SK-N-MC (cell line): ENCODE data around the gene LSR.

Source experiments
- EZH2 ChIP-seq: fragments of 200-600 bp; sonication (generic); IDR thresholded peaks from one replicate; pipeline ENCODE4 v1.6.1; 2017; ENCODE audit warnings: antibody characterized with exemption
- FOXP2 ChIP-seq: optimal IDR thresholded peaks from 2 replicates; pipeline ENCODE3; 2011; ENCODE audit warnings: mild to moderate bottlenecking, moderate library complexity; ENCODE audit not compliant: insufficient read depth; ENCODE audit errors: extremely low read length, control extremely low read depth
- POLR2AphosphoS5 ChIP-seq: IDR thresholded peaks from 2 replicates; pipeline ENCODE4 v1.6.1; 2012; ENCODE audit warnings: mild to moderate bottlenecking, low read depth, low read length, borderline replicate concordance

DNA sequence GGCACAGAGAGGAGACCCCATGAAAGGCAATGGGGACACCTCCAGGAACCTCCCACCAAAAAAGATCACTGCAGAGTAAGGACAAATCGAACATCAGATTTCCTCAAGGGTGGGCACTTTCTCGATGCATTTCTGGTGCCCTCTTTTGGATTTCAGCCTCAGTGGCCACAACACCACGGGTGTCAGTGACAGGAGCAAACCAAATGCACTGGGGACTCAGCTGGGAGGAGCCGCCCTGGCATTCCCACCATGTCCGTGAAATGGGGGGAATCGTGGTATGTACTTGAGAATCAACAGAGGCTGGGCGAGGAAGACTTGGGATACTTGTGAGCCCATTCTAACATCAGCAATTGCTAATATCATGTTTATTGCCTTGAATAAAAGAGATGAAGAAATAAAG lies 36.6 kb upstream of the LSR start:
- TF ChIP-seq EZH2 (no peak), POLR2AphosphoS5 (no peak), FOXP2 (no peak)
